Tibial nerve (tissue), 4 donors: ENCODE measurements around the gene SEMA5B.

ENCODE experiments used
- CTCF ChIP-seq, 5 experiments: fragments of 200-600 bp in 3 of 5; fragments of 450-650 bp in 2 of 5; sonication (generic) in 3 of 5; IDR thresholded peaks; one replicate each; pipeline ENCODE4 v1.5.1; 2016 to 2019; ENCODE audit warnings: antibody characterized with exemption in 5 of 5, mild to moderate bottlenecking in 3 of 5, moderate library complexity in 2 of 5
- EP300 ChIP-seq, 2 donors: sonication (generic); formaldehyde crosslinking; IDR thresholded peaks; one replicate each; pipeline ENCODE4 v1.6.1; 2017; ENCODE audit warnings: antibody characterized with exemption in 2 of 2, mild to moderate bottlenecking in 1 of 2
- POLR2A ChIP-seq, 2 donors: fragments of 450-650 bp; IDR thresholded peaks; one replicate each; pipeline ENCODE4 v1.6.1; 2017; ENCODE audit warnings: antibody characterized with exemption in 2 of 2, mild to moderate bottlenecking in 2 of 2, moderate library complexity in 2 of 2

- no peak for TF ChIP-seq EP300 (IDR thresholded peaks at IDR 0.05)
- TF ChIP-seq POLR2A (IDR thresholded peaks at IDR 0.05): no peak
- TF ChIP-seq CTCF (IDR thresholded peaks at IDR 0.05): no peak
Measured at GRCh38 chr3:123024056-123024455, 3.5 kb downstream of the SEMA5B start.
